Measurements from ENCODE around the gene SLC37A1.

SLC37A1 gene

GRCh38 chr21:42521805-42522204, 8.2 kb downstream of the SLC37A1 start:
- 77 to 81% methylated on average over 5 to 6 of the region's 6 CpGs for WGBS, 2 experiments (ENCODE audit: insufficient coverage in 2 of 2)
- no peaks in the 10 kb centered on the region for H3K9me3 ChIP-seq (ENCODE audit: control insufficient read depth, low read length)
- H3K36me3 ChIP-seq (ENCODE audit: control insufficient read depth, insufficient read depth, low read length), result no peaks in the 10 kb centered on the region
- no peak overlapping the region for H3K4me3 ChIP-seq (ENCODE audit: extremely low read depth, insufficient read depth, low read length, poor library complexity, severe bottlenecking)
- H3K27ac ChIP-seq (ENCODE audit: low read depth, low read length, severe bottlenecking), result no peak overlapping the region
- peaks cover 24% of the 10 kb centered on the region for H3K4me1 ChIP-seq (ENCODE audit: control insufficient read depth, insufficient read depth, low read length, poor library complexity, severe bottlenecking)

DNA sequence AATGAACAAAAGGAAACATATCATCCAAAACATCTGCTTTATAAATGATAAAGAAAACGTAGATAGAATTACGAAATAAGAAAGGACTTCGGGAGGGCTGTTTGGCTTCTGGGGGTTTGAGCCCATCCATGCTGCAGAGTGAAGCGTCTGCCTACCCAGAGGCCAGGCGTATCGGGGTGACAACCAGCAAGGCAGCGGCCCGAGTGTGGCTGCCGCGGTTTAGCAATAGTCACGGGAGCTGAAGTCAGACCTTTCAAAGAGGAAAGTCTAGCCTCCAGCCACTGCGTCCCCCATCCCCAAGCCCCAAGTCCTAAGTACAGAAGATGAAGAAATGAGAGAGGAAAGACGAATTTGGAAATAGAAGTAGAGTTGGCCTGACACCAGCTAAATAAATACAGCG, 8.6 kb downstream of the SLC37A1 start:
- Histone ChIP-seq H3K9me3 (ENCODE audit: control insufficient read depth, low read length) (no peaks in the 10 kb centered on the region), H3K4me3 (ENCODE audit: extremely low read depth, insufficient read depth, low read length, poor library complexity, severe bottlenecking) (no peak overlapping the region), H3K4me1 (ENCODE audit: control insufficient read depth, insufficient read depth, low read length, poor library complexity, severe bottlenecking) (peaks cover 21% of the 10 kb centered on the region), H3K27ac (ENCODE audit: low read depth, low read length, severe bottlenecking) (no peak overlapping the region), H3K36me3 (ENCODE audit: control insufficient read depth, insufficient read depth, low read length) (no peaks in the 10 kb centered on the region)
- 96 to 98% methylated on average over 9 to 11 of the region's 14 CpGs for WGBS, 2 experiments (ENCODE audit: insufficient coverage in 2 of 2)

DNA sequence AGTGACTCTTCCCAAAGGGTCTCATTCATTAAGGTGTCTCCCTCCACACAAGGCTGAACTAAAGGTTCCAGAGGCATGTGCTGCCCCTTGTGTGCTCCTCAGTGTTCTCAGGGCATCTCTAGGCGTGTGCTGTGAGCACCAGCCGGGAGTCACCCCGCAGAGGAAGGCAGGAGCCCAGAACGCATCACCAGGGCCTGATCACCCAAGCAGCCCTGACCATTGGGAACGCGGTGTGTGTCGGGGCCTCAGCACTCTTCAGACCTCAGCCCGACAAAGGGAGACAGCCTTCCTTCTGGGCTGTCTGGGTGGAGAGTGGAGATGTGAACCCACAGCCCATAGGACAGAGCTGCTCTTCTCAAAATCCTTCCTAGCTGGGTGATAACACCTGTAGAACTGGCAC, 9.1 kb downstream of the SLC37A1 start:
- H3K9me3 ChIP-seq (ENCODE audit: control insufficient read depth, low read length), result no peaks in the 10 kb centered on the region
- 95 to 98% methylated on average over 4 to 7 of the region's 8 CpGs for WGBS, 2 experiments (ENCODE audit: insufficient coverage in 2 of 2)
- H3K36me3 ChIP-seq (ENCODE audit: control insufficient read depth, insufficient read depth, low read length), result no peaks in the 10 kb centered on the region
- H3K4me3 ChIP-seq (ENCODE audit: extremely low read depth, insufficient read depth, low read length, poor library complexity, severe bottlenecking), result no peak overlapping the region
- no peak overlapping the region for H3K27ac ChIP-seq (ENCODE audit: low read depth, low read length, severe bottlenecking)
- peaks cover 16% of the 10 kb centered on the region for H3K4me1 ChIP-seq (ENCODE audit: control insufficient read depth, insufficient read depth, low read length, poor library complexity, severe bottlenecking)

DNA sequence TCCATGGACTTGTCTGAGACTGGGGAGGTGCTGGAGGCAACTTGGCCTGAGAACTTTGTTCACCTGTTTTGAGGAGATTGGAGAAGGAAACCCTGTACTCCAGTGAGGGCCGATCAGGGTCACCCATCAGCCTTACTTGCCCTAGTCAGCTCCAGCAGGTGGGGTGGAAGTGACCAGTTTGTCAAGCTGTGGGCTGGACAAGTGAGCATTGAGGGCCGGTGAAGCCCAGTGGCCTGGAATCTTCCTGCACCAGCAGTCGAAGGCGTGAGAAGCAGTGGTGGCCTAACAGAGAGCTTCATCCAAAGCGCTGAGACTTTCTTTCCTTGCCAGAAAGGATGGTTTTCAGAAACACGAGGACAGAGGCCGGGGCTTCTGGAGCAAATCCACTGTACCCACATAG, 9.6 kb downstream of the SLC37A1 start:
- peaks cover 11% of the 10 kb centered on the region for H3K4me1 ChIP-seq (ENCODE audit: control insufficient read depth, insufficient read depth, low read length, poor library complexity, severe bottlenecking)
- no peak overlapping the region for H3K4me3 ChIP-seq (ENCODE audit: extremely low read depth, insufficient read depth, low read length, poor library complexity, severe bottlenecking)
- H3K36me3 ChIP-seq (ENCODE audit: control insufficient read depth, insufficient read depth, low read length), result no peaks in the 10 kb centered on the region
- WGBS, 2 experiments (ENCODE audit: insufficient coverage in 2 of 2), result 85 to 97% methylated on average over 6 to 7 of the region's 7 CpGs
- H3K27ac ChIP-seq (ENCODE audit: low read depth, low read length, severe bottlenecking), result no peak overlapping the region
- H3K9me3 ChIP-seq (ENCODE audit: control insufficient read depth, low read length), result no peaks in the 10 kb centered on the region

DNA sequence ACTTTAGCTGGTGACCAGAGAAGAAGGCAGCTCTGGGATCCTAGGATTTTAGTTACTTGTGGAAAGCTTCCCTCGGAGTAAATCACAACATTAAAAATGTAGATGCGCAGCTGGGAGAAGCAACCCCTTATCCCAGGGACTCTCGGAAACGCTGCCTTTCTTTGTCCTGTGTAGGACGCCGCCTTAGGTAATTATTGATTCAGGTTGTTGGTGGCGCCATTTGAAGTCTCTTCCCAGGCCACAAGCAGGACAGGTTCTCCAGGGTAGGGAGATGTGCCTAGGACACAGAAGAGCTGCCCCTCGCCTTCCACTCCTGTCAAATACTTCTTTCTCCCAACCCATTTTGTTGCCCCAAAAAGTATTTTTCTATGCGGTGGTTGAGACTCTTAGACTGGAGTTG, 10.3 kb downstream of the SLC37A1 start:
- H3K4me3 ChIP-seq (ENCODE audit: extremely low read depth, insufficient read depth, low read length, poor library complexity, severe bottlenecking), result no peak overlapping the region
- no peaks in the 10 kb centered on the region for H3K9me3 ChIP-seq (ENCODE audit: control insufficient read depth, low read length)
- 85 to 90% methylated on average over 5 to 8 of the region's 9 CpGs for WGBS, 2 experiments (ENCODE audit: insufficient coverage in 2 of 2)
- no peak overlapping the region for H3K27ac ChIP-seq (ENCODE audit: low read depth, low read length, severe bottlenecking)
- H3K4me1 ChIP-seq (ENCODE audit: control insufficient read depth, insufficient read depth, low read length, poor library complexity, severe bottlenecking), result peaks cover 10% of the 10 kb centered on the region
- no peaks in the 10 kb centered on the region for H3K36me3 ChIP-seq (ENCODE audit: control insufficient read depth, insufficient read depth, low read length)

- Histone ChIP-seq H3K9me3 (ENCODE audit: control insufficient read depth, low read length) (no peaks in the 10 kb centered on the region), H3K4me1 (ENCODE audit: control insufficient read depth, insufficient read depth, low read length, poor library complexity, severe bottlenecking) (peaks cover 10% of the 10 kb centered on the region), H3K27ac (ENCODE audit: low read depth, low read length, severe bottlenecking) (no peak overlapping the region), H3K4me3 (ENCODE audit: extremely low read depth, insufficient read depth, low read length, poor library complexity, severe bottlenecking) (no peak overlapping the region), H3K36me3 (ENCODE audit: control insufficient read depth, insufficient read depth, low read length) (no peaks in the 10 kb centered on the region)
- WGBS, 2 experiments (ENCODE audit: insufficient coverage in 2 of 2), result 19 to 37% methylated on average over 11 to 12 of the region's 17 CpGs
These were observed 10.8 kb downstream of the SLC37A1 start for GRCh38 chr21:42524341-42525028.

GRCh38 chr21:42525029-42525581, 11.5 kb downstream of the SLC37A1 start:
- no peak overlapping the region for H3K27ac ChIP-seq (ENCODE audit: low read depth, low read length, severe bottlenecking)
- no peaks in the 10 kb centered on the region for H3K9me3 ChIP-seq (ENCODE audit: control insufficient read depth, low read length)
- peaks cover 10% of the 10 kb centered on the region for H3K4me1 ChIP-seq (ENCODE audit: control insufficient read depth, insufficient read depth, low read length, poor library complexity, severe bottlenecking)
- H3K36me3 ChIP-seq (ENCODE audit: control insufficient read depth, insufficient read depth, low read length), result no peaks in the 10 kb centered on the region
- no peak overlapping the region for H3K4me3 ChIP-seq (ENCODE audit: extremely low read depth, insufficient read depth, low read length, poor library complexity, severe bottlenecking)
- 27 to 37% methylated on average over 7 to 11 of the region's 15 CpGs for WGBS, 2 experiments (ENCODE audit: insufficient coverage in 2 of 2)

- WGBS, 2 experiments (ENCODE audit: insufficient coverage in 2 of 2), result 88% methylated on average over 6 to 8 of the region's 9 CpGs
- Histone ChIP-seq H3K27ac (ENCODE audit: low read depth, low read length, severe bottlenecking) (no peak overlapping the region), H3K4me1 (ENCODE audit: control insufficient read depth, insufficient read depth, low read length, poor library complexity, severe bottlenecking) (peaks cover 12% of the 10 kb centered on the region), H3K36me3 (ENCODE audit: control insufficient read depth, insufficient read depth, low read length) (no peaks in the 10 kb centered on the region), H3K4me3 (ENCODE audit: extremely low read depth, insufficient read depth, low read length, poor library complexity, severe bottlenecking) (no peak overlapping the region), H3K9me3 (ENCODE audit: control insufficient read depth, low read length) (no peaks in the 10 kb centered on the region)
These were observed 12.2 kb downstream of the SLC37A1 start for GRCh38 chr21:42525676-42526378.

DNA sequence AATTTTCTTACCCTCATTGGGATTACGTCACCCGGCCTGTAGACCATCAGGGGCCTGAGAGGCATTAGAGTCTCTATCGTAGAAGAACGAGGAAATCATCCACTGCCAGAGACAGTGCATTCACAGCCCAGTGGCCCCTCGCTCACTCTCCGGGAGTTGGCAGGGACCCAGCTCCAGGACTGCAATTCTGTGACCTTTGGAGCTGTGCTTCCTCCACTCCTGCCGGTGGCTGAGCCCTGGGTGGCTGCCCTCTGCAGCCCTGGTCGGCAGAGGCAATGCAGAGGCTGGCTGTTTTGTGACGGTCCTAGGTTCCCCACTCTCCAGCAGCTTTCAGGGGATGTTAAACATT, 12.7 kb downstream of the SLC37A1 start:
- no peaks in the 10 kb centered on the region for H3K36me3 ChIP-seq (ENCODE audit: control insufficient read depth, insufficient read depth, low read length)
- H3K4me3 ChIP-seq (ENCODE audit: extremely low read depth, insufficient read depth, low read length, poor library complexity, severe bottlenecking), result no peak overlapping the region
- H3K27ac ChIP-seq (ENCODE audit: low read depth, low read length, severe bottlenecking), result no peak overlapping the region
- WGBS, 2 experiments (ENCODE audit: insufficient coverage in 2 of 2), result 85 to 90% methylated on average over 8 to 9 of the region's 9 CpGs
- H3K9me3 ChIP-seq (ENCODE audit: control insufficient read depth, low read length), result no peaks in the 10 kb centered on the region
- H3K4me1 ChIP-seq (ENCODE audit: control insufficient read depth, insufficient read depth, low read length, poor library complexity, severe bottlenecking), result peaks cover 16% of the 10 kb centered on the region

- H3K36me3 ChIP-seq (ENCODE audit: control insufficient read depth, insufficient read depth, low read length), result no peaks in the 10 kb centered on the region
- 91 to 94% methylated on average over 6 to 8 of the region's 8 CpGs for WGBS, 2 experiments (ENCODE audit: insufficient coverage in 2 of 2)
- H3K4me3 ChIP-seq (ENCODE audit: extremely low read depth, insufficient read depth, low read length, poor library complexity, severe bottlenecking), result no peak overlapping the region
- H3K4me1 ChIP-seq (ENCODE audit: control insufficient read depth, insufficient read depth, low read length, poor library complexity, severe bottlenecking), result peaks cover 16% of the 10 kb centered on the region
- no peak overlapping the region for H3K27ac ChIP-seq (ENCODE audit: low read depth, low read length, severe bottlenecking)
- H3K9me3 ChIP-seq (ENCODE audit: control insufficient read depth, low read length), result no peaks in the 10 kb centered on the region
These were observed 13.5 kb downstream of the SLC37A1 start for GRCh38 chr21:42527127-42527488.
